ENCODE measurements around the gene CCDC188. TPM values are rescaled to one million over a fixed set of nuclear protein-coding genes. Genes with fewer than 3 reads are reported as not detected.

The CCDC188 gene
- total RNA-seq, 1 experiment from 2014 or later, result not detected

- no peak overlapping the region for H2AFZ ChIP-seq (ENCODE audit: low read length)
- POLR2A ChIA-PET (ENCODE audit: unreplicated experiment), result no interaction called here
- H3K4me3 ChIP-seq (ENCODE audit: low read length), result no peak overlapping the region
- CTCF ChIA-PET, result no interaction called here
- TF ChIP-seq EZH2 (IDR thresholded peaks at IDR 0.05; ENCODE audit: low read length, unreplicated experiment) (no peak), EZH2phosphoT487 (IDR thresholded peaks at IDR 0.05; ENCODE audit: borderline replicate concordance, low read length) (no peak)
- TF ChIP-seq, protein P1, sequence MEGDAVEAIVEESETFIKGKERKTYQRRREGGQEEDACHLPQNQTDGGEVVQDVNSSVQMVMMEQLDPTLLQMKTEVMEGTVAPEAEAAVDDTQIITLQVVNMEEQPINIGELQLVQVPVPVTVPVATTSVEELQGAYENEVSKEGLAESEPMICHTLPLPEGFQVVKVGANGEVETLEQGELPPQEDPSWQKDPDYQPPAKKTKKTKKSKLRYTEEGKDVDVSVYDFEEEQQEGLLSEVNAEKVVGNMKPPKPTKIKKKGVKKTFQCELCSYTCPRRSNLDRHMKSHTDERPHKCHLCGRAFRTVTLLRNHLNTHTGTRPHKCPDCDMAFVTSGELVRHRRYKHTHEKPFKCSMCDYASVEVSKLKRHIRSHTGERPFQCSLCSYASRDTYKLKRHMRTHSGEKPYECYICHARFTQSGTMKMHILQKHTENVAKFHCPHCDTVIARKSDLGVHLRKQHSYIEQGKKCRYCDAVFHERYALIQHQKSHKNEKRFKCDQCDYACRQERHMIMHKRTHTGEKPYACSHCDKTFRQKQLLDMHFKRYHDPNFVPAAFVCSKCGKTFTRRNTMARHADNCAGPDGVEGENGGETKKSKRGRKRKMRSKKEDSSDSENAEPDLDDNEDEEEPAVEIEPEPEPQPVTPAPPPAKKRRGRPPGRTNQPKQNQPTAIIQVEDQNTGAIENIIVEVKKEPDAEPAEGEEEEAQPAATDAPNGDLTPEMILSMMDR (conservative IDR thresholded peaks at IDR 0.05; ENCODE audit: low read depth, low read length), result no peak
- H3K9me2 ChIP-seq (replicated peaks; ENCODE audit: low read length), result no peaks in the 10 kb centered on the region
- H3K36me3 ChIP-seq (ENCODE audit: low read depth, low read length), result no peaks in the 10 kb centered on the region
- H3K4me2 ChIP-seq (ENCODE audit: low read length), result no peak overlapping the region
- no peaks in the 10 kb centered on the region for H3K9me3 ChIP-seq (ENCODE audit: low read length)
- no peaks in the 10 kb centered on the region for H3K4me1 ChIP-seq (ENCODE audit: insufficient read depth, low read length)
- no peaks in the 10 kb centered on the region for H4K20me1 ChIP-seq (ENCODE audit: low read length)
- H3K9ac ChIP-seq (ENCODE audit: low read length), result no peak overlapping the region
- no TSS peak for BruUV-seq (replicated peaks)
- H3K79me2 ChIP-seq (ENCODE audit: low read length), result no peaks in the 10 kb centered on the region
- H3F3A ChIP-seq (ENCODE audit: low read length, unreplicated experiment), result no peaks in the 10 kb centered on the region
- intact Hi-C loops (cut with micrococcal nuclease), result no loop called here
- no peak for DNase-seq
- H3K27me3 ChIP-seq (ENCODE audit: low read length), result no peaks in the 10 kb centered on the region
- H3K27ac ChIP-seq (ENCODE audit: low read length), result no peak overlapping the region
- ATAC-seq, result no peak
Measured at GRCh38 chr22:20171288-20172140, 20.7 kb upstream of the CCDC188 start.

DNA sequence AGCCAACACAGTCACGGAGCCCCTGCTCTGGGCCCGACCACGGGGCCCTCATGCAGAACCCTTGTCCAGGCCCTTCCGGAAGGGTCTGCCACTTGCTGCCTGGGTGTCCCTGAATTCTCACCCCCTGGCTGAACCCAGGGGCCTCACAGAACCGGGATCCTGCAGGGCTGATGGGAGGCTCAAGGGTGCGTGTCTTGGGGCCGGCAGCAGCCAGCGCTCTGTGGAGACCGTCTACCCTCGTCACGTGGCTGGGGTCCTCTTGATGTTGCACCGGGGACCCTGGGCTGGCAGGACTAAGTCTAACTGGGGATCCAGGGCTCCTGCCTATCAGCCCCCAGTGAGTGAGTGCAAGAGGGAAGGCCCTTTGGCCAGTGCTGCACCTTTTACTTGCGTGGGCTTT, 19.3 kb upstream of the CCDC188 start:
- POLR2A ChIA-PET (ENCODE audit: unreplicated experiment), result no interaction called here
- Histone ChIP-seq H3K9me3 (ENCODE audit: low read length) (no peaks in the 10 kb centered on the region), H3K79me2 (ENCODE audit: low read length) (no peaks in the 10 kb centered on the region), H3K9ac (ENCODE audit: low read length) (no peak overlapping the region), H3K4me3 (ENCODE audit: low read length) (no peak overlapping the region), H3K36me3 (ENCODE audit: low read depth, low read length) (no peaks in the 10 kb centered on the region), H2AFZ (ENCODE audit: low read length) (no peak overlapping the region), H3K4me1 (ENCODE audit: insufficient read depth, low read length) (no peaks in the 10 kb centered on the region), H3K27me3 (ENCODE audit: low read length) (no peaks in the 10 kb centered on the region), H3F3A (ENCODE audit: low read length, unreplicated experiment) (no peaks in the 10 kb centered on the region), H3K4me2 (ENCODE audit: low read length) (no peak overlapping the region), H4K20me1 (ENCODE audit: low read length) (no peaks in the 10 kb centered on the region), H3K9me2 (replicated peaks; ENCODE audit: low read length) (no peaks in the 10 kb centered on the region), H3K27ac (ENCODE audit: low read length) (no peak overlapping the region)
- intact Hi-C loops (cut with micrococcal nuclease), result no loop called here
- no TSS peak for BruUV-seq (replicated peaks)
- TF ChIP-seq EZH2 (IDR thresholded peaks at IDR 0.05; ENCODE audit: low read length, unreplicated experiment) (no peak), EZH2phosphoT487 (IDR thresholded peaks at IDR 0.05; ENCODE audit: borderline replicate concordance, low read length) (no peak)
- TF ChIP-seq, protein P1 (conservative IDR thresholded peaks at IDR 0.05; ENCODE audit: low read depth, low read length), result no peak
- DNase-seq (no peak), ATAC-seq (no peak)
- CTCF ChIA-PET, result no interaction called here

DNA sequence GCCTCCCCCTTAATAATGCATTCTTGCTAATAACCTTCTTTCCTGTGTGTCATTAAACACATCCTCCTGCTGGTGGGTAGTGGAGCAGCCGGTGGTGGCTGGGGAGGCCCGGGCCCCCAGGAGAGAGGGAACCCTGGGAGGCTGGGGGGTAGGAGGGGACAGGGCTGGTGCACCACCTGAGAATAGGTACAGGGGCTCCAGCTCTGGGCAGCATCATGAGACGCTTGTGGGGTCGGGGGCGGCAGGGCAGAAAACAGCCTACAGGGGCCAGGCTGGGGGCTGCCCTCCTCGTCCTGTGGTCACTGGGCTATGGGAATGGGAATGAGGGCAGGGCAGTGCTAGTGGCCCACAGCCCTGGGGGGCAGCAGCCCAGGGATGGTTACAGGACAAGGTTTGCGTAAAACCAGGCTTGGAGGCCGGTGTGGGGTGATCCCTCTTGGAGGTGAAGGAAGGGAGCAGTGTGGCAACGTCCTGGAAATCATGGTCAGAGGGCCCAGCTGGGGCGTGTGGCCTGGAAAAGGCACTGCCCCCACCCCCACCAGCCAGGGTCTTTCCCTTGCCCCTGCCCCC, 18.5 kb upstream of the CCDC188 start:
- Histone ChIP-seq H2AFZ (ENCODE audit: low read length) (no peak overlapping the region), H3K27me3 (ENCODE audit: low read length) (no peaks in the 10 kb centered on the region), H3K27ac (ENCODE audit: low read length) (no peak overlapping the region), H4K20me1 (ENCODE audit: low read length) (no peaks in the 10 kb centered on the region), H3K9me3 (ENCODE audit: low read length) (no peaks in the 10 kb centered on the region), H3F3A (ENCODE audit: low read length, unreplicated experiment) (no peaks in the 10 kb centered on the region), H3K4me3 (ENCODE audit: low read length) (no peak overlapping the region), H3K79me2 (ENCODE audit: low read length) (no peaks in the 10 kb centered on the region), H3K4me2 (ENCODE audit: low read length) (no peak overlapping the region), H3K4me1 (ENCODE audit: insufficient read depth, low read length) (no peaks in the 10 kb centered on the region), H3K9ac (ENCODE audit: low read length) (no peak overlapping the region), H3K36me3 (ENCODE audit: low read depth, low read length) (no peaks in the 10 kb centered on the region), H3K9me2 (replicated peaks; ENCODE audit: low read length) (no peaks in the 10 kb centered on the region)
- ChIA-PET POLR2A (ENCODE audit: unreplicated experiment) (no interaction called here), CTCF (no interaction called here)
- TF ChIP-seq EZH2phosphoT487 (IDR thresholded peaks at IDR 0.05; ENCODE audit: borderline replicate concordance, low read length) (no peak), EZH2 (IDR thresholded peaks at IDR 0.05; ENCODE audit: low read length, unreplicated experiment) (no peak)
- TF ChIP-seq, protein P1 (conservative IDR thresholded peaks at IDR 0.05; ENCODE audit: low read depth, low read length), result no peak
- no peak for ATAC-seq
- intact Hi-C loops (cut with micrococcal nuclease), result no loop called here
- DNase-seq, result peak; percentile 14
- BruUV-seq (replicated peaks), result no TSS peak

Data from PC-3 (cell line).